NCI-H1048 (cell line): Measurements from ENCODE around the gene PSMG4.

Experiments used
- DNase-seq: peaks from one replicate; lab custom pipeline; 2025; lab: John Stamatoyannopoulos, UW

The PSMG4 gene

DNA sequence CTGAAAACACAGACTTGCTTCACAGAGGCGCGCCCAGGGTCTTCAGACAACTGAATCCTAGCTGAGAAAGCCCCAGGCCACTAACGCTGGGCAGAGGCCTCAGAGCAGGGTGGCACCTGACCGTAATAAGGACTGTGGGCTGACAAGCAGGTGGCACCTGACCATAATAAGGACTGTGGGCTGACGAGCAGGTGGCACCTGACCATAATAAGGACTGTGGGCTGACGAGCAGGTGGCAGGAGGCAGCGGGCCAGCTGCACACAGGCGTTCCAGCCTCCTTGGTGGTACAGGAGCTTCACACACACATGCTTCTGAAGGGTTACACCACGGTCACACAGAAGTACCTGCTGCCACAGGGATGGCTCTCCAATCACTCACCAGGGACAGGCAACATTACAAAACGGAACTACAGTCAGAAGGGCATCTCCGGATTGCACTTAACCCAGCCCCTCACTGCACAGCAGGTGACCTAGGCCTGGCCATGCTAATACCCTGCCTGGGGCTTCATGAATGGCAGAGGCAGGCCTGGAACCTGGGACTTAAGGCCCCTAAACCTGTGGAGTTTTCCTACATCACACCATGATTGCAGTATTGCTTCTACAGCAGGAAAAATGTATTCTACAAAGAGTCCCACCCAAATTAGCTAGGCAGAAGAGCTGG lies 50.8 kb downstream of the PSMG4 start:
- no peak for DNase-seq

DNA sequence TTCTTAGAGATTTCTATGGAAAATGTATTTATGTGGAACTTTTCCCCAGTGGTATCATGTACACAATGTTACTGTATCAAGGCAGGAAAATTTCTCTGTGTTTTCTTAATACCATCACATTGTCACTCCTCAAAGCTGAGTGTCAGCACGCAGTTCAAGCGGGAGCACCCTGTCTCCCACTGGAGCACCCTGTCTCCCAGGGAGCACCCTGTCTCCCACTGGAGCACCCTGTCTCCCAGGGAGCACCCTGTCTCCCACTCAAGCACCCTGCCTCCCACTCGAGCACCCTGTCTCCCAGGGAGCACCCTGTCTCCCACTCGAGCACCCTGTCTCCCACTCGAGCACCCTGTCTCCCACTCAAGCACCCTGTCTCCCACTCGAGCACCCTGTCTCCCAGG lies 51.3 kb downstream of the PSMG4 start:
- no peak for DNase-seq

DNA sequence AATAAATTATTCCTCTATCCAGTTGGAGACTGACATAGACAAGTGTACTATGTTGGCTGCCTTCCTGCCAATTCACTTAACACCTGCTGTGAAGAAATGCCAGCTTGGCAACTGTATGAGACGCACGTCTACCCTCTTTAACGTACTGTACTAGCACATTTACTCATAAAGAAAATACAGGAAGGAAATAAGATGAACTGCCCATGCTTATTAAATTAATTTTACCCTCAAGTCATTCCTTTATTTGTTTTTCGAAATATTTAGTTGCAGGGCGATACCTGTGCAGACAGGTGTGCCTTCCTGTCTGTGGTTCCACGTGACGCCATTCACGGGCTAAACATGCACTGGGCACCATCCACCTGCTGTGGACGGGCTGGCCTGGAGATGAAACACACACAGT lies 52.0 kb downstream of the PSMG4 start:
- DNase-seq = no peak

DNA sequence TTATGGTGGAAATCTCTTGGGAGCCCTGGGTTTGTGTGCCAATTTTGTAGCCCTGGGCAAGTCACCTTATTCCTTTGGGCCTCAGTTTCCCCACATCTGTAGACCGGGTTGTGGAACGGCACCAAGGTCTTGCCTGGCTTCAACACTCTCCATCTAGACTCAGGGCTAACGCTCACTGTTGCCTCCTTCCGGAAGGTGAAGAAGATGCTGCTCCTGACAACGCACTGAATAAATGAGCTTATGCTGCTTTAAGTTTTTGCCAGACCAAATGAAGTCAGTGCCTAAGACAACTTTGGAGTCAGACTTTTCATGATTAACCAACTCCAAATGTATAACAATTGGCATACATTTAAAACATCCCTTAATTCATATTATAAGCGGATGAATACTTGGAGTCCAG lies 53.1 kb downstream of the PSMG4 start:
- no peak for DNase-seq

DNA sequence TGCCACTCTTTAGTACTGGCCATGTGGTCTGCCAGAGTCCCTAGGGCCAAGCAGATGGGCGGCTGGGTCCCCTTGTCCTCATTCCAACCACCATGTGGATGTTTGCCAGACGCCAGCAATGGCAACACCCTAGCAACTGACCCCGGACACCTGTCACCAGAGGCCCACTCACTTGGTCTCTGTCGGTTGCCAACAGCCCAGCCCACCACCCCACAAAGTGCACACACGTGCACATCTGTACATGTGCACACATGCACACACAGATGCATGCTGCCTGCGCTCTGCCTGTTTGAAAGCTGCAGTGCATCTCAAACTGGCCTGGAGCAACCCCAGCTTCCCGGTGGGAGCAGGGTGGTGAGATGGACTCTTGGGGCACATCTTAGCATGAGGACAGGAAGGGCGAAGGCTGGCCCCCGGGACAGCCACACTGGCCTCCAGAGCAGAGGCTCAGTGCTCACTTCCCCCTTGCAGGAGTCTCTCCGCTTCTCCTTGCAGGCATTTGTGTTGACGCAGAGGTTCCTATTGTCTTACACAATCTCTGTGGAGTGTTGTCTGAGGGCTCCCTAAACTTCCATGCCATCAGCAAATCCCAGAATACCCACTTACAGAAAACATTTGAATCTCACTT lies 54.0 kb downstream of the PSMG4 start:
- DNase-seq = no peak

DNA sequence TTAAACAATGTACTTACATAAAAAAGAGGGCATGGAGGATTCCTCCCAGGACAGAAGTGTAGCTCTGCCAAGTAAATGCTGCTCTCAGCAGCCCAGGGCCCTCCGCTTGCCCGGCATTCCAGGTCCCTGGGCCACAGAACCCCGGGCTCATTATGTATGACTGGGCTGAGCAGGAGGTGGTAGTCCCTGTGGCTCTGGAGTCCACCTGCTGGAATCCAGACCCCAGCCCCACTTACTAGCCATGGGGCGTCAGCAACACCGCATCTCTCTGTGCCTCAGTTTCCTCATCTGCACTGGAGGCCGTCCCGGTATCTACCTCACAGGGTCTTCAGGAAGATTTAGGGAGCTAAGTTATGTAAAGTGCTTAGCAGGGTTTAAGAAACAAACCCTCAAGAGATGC lies 55.4 kb downstream of the PSMG4 start:
- DNase-seq = no peak

DNA sequence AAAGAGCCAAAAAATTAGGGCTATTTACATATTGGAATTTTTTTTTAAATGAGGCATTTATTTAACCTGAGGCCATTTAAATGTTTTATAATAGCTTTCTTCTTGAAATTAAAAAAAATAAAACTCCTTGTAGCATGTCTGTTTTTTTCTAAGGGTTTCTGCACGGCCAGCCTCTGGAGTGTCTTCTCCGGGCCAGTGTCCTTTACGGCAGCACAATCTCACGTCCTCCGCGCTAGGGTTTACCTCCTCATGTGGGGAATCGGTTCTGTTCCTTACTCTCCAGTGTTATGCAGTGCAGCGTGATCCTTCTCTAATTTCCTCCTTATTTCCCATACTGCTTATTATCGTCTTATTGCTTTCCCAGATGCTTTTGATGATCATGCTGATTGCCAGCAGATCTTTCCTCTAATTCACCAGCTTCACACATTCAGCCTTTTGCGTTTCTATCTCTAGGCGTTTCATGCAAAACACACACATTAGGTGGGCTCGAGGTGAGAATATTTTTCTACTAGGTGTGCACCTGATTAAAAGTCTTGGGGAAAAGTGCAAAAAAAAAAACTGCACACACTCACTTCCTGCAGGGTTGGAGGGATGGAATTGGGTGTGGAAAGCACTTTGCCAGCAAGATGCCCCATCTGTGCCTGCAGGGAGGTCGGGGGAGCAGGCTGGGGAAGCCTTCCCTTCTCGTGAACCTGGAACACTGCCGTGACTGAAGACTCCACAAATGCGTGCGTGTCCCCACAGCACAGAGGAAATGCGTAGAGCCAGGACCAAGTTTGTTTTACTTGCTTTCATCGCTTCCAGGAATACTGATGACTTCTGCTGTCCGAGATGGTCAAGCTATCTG lies 56.1 kb downstream of the PSMG4 start:
- DNase-seq = no peak

DNA sequence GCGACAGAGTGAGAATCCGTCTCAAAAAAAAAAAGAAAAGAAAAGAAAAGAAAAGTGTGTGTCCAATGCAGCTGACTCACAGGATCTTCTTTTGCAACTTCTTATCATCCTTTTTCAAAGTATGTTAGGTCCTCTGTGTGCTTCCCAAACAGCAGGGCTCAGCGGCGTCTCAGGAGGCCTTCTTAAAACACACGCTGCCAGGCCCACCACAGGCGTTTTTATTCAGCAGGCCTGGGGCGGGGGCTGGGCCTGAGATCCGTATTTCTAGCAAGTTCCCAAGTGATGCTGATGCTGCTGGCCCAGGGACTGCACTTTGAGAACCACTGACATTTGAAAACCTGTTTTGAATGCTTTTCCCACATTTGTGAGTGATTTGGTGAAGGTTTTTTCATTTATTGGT lies 57.1 kb downstream of the PSMG4 start:
- no peak for DNase-seq

DNA sequence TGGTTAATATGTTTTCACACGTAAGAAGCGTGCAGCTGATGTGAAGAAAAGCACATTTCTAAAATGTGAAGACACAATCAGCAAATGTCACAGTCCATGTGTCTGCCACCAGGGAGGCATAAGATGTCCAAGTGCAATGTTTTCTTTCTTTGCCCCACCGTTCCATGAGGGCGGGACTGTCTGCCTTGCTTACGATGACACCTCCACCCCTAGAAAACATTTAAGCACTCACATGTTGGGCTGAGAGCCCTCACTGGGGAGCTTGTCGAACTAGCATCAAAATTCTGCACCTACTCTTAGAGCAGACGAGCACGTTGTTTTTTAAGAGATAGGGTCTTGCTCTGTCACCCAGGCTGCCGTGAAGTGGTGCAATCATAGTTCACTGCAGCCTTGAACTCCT lies 57.6 kb downstream of the PSMG4 start:
- DNase-seq = no peak

DNA sequence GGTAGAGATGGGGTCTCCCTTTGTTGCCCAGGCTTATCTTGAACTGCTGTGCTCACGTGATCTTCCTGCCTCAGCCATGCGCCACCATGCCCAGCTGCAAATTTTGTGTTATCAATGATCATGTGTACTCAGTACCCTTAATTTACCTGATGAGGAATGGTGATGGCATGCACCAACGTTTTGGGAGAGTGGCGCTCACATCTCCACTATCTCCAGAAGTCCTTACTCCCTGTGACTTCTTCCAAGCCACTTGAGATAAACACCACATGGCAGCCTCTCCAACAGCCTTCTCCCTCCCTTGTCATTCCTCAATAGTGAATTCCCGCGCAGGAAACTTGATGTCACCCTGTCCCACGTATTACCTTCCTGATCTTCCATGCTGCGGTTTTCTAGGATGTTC lies 58.1 kb downstream of the PSMG4 start:
- no peak for DNase-seq
